Astrocyte (in vitro differentiated cells and primary cell): ENCODE data around the gene ZBTB47.

Experiments
- EZH2 ChIP-seq: IDR thresholded peaks from 2 replicates; pipeline ENCODE4 v1.6.1; 2012; ENCODE audit warnings: mild to moderate bottlenecking, low read length, inconsistent platforms; ENCODE audit not compliant: insufficient read depth
- TF ChIP-seq, protein P1 (sequence below): IDR thresholded peaks from 2 replicates; pipeline ENCODE4 v1.5.1; 2011; ENCODE audit warnings: low read depth, mild to moderate bottlenecking, inconsistent platforms, low read length, moderate library complexity; ENCODE audit not compliant: insufficient read depth

GRCh38 chr3:42696356-42697288 is 43.1 kb downstream of the ZBTB47 start:
- TF ChIP-seq, protein P1, sequence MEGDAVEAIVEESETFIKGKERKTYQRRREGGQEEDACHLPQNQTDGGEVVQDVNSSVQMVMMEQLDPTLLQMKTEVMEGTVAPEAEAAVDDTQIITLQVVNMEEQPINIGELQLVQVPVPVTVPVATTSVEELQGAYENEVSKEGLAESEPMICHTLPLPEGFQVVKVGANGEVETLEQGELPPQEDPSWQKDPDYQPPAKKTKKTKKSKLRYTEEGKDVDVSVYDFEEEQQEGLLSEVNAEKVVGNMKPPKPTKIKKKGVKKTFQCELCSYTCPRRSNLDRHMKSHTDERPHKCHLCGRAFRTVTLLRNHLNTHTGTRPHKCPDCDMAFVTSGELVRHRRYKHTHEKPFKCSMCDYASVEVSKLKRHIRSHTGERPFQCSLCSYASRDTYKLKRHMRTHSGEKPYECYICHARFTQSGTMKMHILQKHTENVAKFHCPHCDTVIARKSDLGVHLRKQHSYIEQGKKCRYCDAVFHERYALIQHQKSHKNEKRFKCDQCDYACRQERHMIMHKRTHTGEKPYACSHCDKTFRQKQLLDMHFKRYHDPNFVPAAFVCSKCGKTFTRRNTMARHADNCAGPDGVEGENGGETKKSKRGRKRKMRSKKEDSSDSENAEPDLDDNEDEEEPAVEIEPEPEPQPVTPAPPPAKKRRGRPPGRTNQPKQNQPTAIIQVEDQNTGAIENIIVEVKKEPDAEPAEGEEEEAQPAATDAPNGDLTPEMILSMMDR, result no peak
- TF ChIP-seq EZH2, result no peak
